GM12878 (cell line): Measurements from ENCODE around the gene NAP1L4. TPM values are rescaled to one million over a fixed set of nuclear protein-coding genes. Genes with fewer than 3 reads are reported as not detected.
A peak's percentile ranks its signal among the peaks of the same experiment; 100 is the strongest.

Source experiments
- ATAC-seq: fragments of 200-7000 bp; cut with Tn5 transposase; 3 replicates; pipeline ENCODE4 v1.9.1; 2020; ENCODE audit warnings: mild to moderate bottlenecking, moderate library complexity
- BruUV-seq: library from RNA; stranded (reverse); fragments of 400-500 nt; replicated peaks from 2 replicates; lab custom pipeline; 2021; lab: Mats Ljungman, UMichigan
- CTCF ChIA-PET: fragments of 300-600 bp; sonication (Branson Sonifier 250); formaldehyde crosslinking; extraction: SDS; loops from one replicate; lab custom pipeline; 2021; ENCODE audit warnings: inconsistent platforms; lab: Yijun Ruan, JAX
- POLR2A ChIA-PET: fragments of 350-600 bp; formaldehyde crosslinking; extraction: SDS; loops from one replicate; lab custom pipeline; 2021; ENCODE audit warnings: inconsistent platforms; lab: Charles Lee
- RAD21 ChIA-PET: fragments of 300-600 bp; sonication (Branson Sonifier 250); formaldehyde crosslinking; loops from one replicate; lab custom pipeline; 2023; ENCODE audit warnings: antibody characterized with exemption; ENCODE audit not compliant: unreplicated experiment; lab: Charles Lee
- SMC1A ChIA-PET: fragments of 300-600 bp; sonication (Branson Sonifier 250); formaldehyde crosslinking; loops from one replicate; lab custom pipeline; 2023; ENCODE audit not compliant: unreplicated experiment, uncharacterized antibody; lab: Charles Lee
- DNase-seq: peaks from one replicate; pipeline ENCODE4 v3.0.0-alpha.2; 2011; ENCODE audit warnings: low read depth, low spot score
- FAIRE-seq: peaks from 3 replicates; lab custom pipeline; 2011; peaks lifted over from hg19 to GRCh38; lab: Jason Lieb, UNC
- H2AFZ ChIP-seq: 2 replicates; pipeline ENCODE4 v1.6.0; 2011; ENCODE audit warnings: low read depth, low read length, control low read depth; ENCODE audit not compliant: control insufficient read depth
- H3K27ac ChIP-seq: 2 replicates; pipeline ENCODE4 v1.5.1; 2011; ENCODE audit warnings: control low read depth; ENCODE audit not compliant: control insufficient read depth, insufficient read depth
- H3K27me3 ChIP-seq, 2 experiments: replicated peaks in 1 of 2; 2 replicates each; pipeline versions ENCODE4 v1.6.0 to v1.6.1; 2011; ENCODE audit warnings: low read length in 1 of 2; ENCODE audit not compliant: control insufficient read depth in 2 of 2, insufficient read depth in 2 of 2
- H3K36me3 ChIP-seq, 2 experiments: 2 replicates each; pipeline ENCODE4 v1.5.1; 2011; ENCODE audit warnings: low read length in 1 of 2; ENCODE audit not compliant: control insufficient read depth in 2 of 2, insufficient read depth in 2 of 2
- H3K4me1 ChIP-seq: 2 replicates; pipeline ENCODE4 v1.6.1; 2011; ENCODE audit warnings: mild to moderate bottlenecking, low read length, moderate library complexity, mixed read lengths; ENCODE audit not compliant: control insufficient read depth, insufficient read depth
- H3K4me2 ChIP-seq: 2 replicates; pipeline ENCODE4 v1.6.0; 2011; ENCODE audit warnings: control low read depth; ENCODE audit not compliant: control insufficient read depth, insufficient read depth
- H3K4me3 ChIP-seq: fragments of 200-600 bp; sonication (generic); 2 replicates; pipeline ENCODE4 v1.5.1; 2016
- H3K79me2 ChIP-seq: 2 replicates; pipeline ENCODE4 v1.6.0; 2011; ENCODE audit warnings: low read length; ENCODE audit not compliant: control insufficient read depth, insufficient read depth
- H3K9ac ChIP-seq: 2 replicates; pipeline ENCODE4 v1.8.0; 2011; ENCODE audit warnings: low read length, control low read depth, mixed read lengths; ENCODE audit not compliant: control insufficient read depth, insufficient read depth
- H3K9me3 ChIP-seq: replicated peaks from 3 replicates; pipeline ENCODE4 v1.5.1; 2011; ENCODE audit warnings: mild to moderate bottlenecking, low read length; ENCODE audit not compliant: control insufficient read depth, insufficient read depth
- H4K20me1 ChIP-seq: 2 replicates; pipeline ENCODE4 v1.6.0; 2011; ENCODE audit not compliant: control insufficient read depth, insufficient read depth
- BCL3 ChIP-seq: IDR thresholded peaks from 2 replicates; pipeline ENCODE4 v1.6.1; 2011; ENCODE audit warnings: borderline replicate concordance, low read depth, mild to moderate bottlenecking, moderate library complexity, low read length; ENCODE audit not compliant: insufficient read depth, poor library complexity, severe bottlenecking
- CHD4 ChIP-seq: fragments of 200-600 bp; sonication (generic); IDR thresholded peaks from 2 replicates; pipeline ENCODE4 v1.6.1; 2016; ENCODE audit warnings: mild to moderate bottlenecking
- CUX1 ChIP-seq: IDR thresholded peaks from 2 replicates; pipeline ENCODE4 v1.6.1; 2012; ENCODE audit warnings: improper control_type of control experiment, low read depth, low read length; ENCODE audit not compliant: insufficient replicate concordance
- KLF5 ChIP-seq: fragments of 450-650 bp; IDR thresholded peaks from 2 replicates; pipeline ENCODE4 v1.6.1; 2014; ENCODE audit warnings: mild to moderate bottlenecking; ENCODE audit not compliant: partially characterized antibody
- ZBTB11 ChIP-seq: fragments of 450-650 bp; formaldehyde crosslinking; IDR thresholded peaks from 2 replicates; pipeline ENCODE4 v1.5.0; 2022; ENCODE audit warnings: mild to moderate bottlenecking, missing genetic modification characterization
- WGBS: methylation state at CpG from one replicate; pipeline ENCODE4 v1.1.6; 2016; ENCODE audit warnings: low lambda C conversion rate; ENCODE audit not compliant: insufficient replicate concordance, insufficient coverage; ENCODE audit errors: missing lambda C conversion rate; 5-methylcytosine and 5-hydroxymethylcytosine counted together
- in situ Hi-C: fragments of 300-500 bp; cut with MboI; formaldehyde crosslinking; loops from 9 replicates; pipeline ENCODE4 v1.14.3; 2018; ENCODE audit warnings: mixed read lengths
- intact Hi-C: fragments of 100-400 bp; cut with micrococcal nuclease; formaldehyde crosslinking; loops from one replicate; pipeline ENCODE4 v1.14.2; 2022; ENCODE audit not compliant: unreplicated experiment
- polyA plus RNA-seq, 11 experiments: library from polyadenylated mRNA; depleted of rRNA in 4 of 11; unstranded in 6 of 11; stranded (reverse) in 5 of 11; fragments of >200 nt; fragmentation: Nextera tagmentation in 4 of 11; fragmentation: Illumina TruSeq in 1 of 11; extraction: Ambion mirVana in 4 of 11; extraction: Trizol in 1 of 11; gene quantifications; 1 replicate in 1 of 11; 2 replicates in 10 of 11; pipeline versions ENCODE4 v1.2.1 to v1.2.3, GENCODE V29; 2011 to 2016; ENCODE audit warnings: inconsistent platforms in 2 of 11, missing spikeins in 2 of 11, low read depth in 1 of 11
- total RNA-seq, 4 experiments: library from RNA; depleted of rRNA in 3 of 4; stranded (reverse); fragments of >200 nt in 3 of 4; fragmentation: Illumina TruSeq in 1 of 4; extraction: Trizol in 1 of 4; gene quantifications; 2 replicates each; pipeline versions ENCODE4 v1.2.1 to v1.2.3, GENCODE V29; 2013 to 2021

The NAP1L4 gene
- total and polyA plus RNA-seq, 10 of the 15 experiments (the other 5 are each of a cell fraction or from before 2014, with no cell fraction given) = 24.8 to 198 (median 114) TPM

GRCh38 chr11:2901196-2901796 lies 90.8 kb downstream of the NAP1L4 start:
- Histone ChIP-seq H3K4me1 (peaks cover 18% of the 10 kb centered on the region), H3K79me2 (no peaks in the 10 kb centered on the region; the same call in 1 of the 2 replicates), H3K4me2 (peak overlapping the region; percentile 88), H2AFZ (peak overlapping the region; percentile 93), H3K27me3 (no peaks in the 10 kb centered on the region), H4K20me1 (no peaks in the 10 kb centered on the region), H3K9me3 (no peaks in the 10 kb centered on the region; the same call in 2 of the 3 replicates), H3K4me3 (no peak overlapping the region; the same call in 1 of the 2 replicates), H3K27ac (no peak overlapping the region), H3K9ac (peak overlapping the region; percentile 56; the same call in 1 of the 2 replicates), H3K36me3 (no peaks in the 10 kb centered on the region)
- no peak for TF ChIP-seq ZBTB11
- no peak for TF ChIP-seq CHD4
- peak; percentile 79 for TF ChIP-seq BCL3
- no peak for TF ChIP-seq CUX1
- TF ChIP-seq KLF5 = no peak
- intact Hi-C loops = no loop called here
- BruUV-seq = no TSS peak
- RAD21 ChIA-PET = interaction anchor here (2.2 kb wide), 2 partner anchors 8 to 13 kb away, joined by 7 to 9 read pairs; no protein-coding TSS in a partner anchor
- WGBS = 91% methylated on average over 16 of the region's 16 CpGs
- DNase-seq (no peak), FAIRE-seq (no peak), ATAC-seq (no peak)
- POLR2A ChIA-PET = interaction anchor here (1.7 to 2.1 kb wide), 2 partner anchors 9 to 28 kb away, joined by 6 to 8 read pairs; partner anchors contain the start of gene PHLDA2
- CTCF ChIA-PET = interaction anchor here (1.1 to 4.4 kb wide), 5 partner anchors 9 to 191 kb away, joined by 3 to 28 read pairs (median 5); no protein-coding TSS in a partner anchor
- SMC1A ChIA-PET = no interaction called here
- in situ Hi-C loops = no loop called here
